ENCODE measurements around the gene FAM169A.
"Not testable (repeated sequence)": the region's sequence is repeated elsewhere in the genome, so short reads cannot be mapped to it uniquely, and the experiment has no call there.

The FAM169A gene

DNA sequence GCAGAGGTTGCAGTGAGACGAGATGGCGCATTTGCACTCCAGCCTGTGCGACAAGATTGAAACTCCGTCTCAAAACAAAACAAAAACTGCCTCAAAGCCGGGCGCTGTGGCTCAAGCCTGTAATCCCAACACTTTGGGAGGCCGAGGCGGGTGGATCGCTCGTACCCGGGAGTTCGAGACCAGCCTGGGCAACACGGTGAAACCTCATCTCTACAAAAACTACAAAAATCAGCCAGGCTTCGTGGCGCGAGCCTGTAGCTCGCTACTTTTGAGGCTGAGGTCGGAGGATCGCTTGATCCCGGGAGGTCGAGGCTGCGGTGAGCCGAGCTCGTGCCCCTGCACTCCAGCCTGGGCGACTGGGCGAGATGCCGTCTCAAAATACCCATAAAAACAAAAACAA lies 100.3 kb downstream of the FAM169A start:
- DNase-seq (ENCODE audit: insufficient read length, low spot score) (no peak), FAIRE-seq (no peak)
- TF ChIP-seq, protein P1, sequence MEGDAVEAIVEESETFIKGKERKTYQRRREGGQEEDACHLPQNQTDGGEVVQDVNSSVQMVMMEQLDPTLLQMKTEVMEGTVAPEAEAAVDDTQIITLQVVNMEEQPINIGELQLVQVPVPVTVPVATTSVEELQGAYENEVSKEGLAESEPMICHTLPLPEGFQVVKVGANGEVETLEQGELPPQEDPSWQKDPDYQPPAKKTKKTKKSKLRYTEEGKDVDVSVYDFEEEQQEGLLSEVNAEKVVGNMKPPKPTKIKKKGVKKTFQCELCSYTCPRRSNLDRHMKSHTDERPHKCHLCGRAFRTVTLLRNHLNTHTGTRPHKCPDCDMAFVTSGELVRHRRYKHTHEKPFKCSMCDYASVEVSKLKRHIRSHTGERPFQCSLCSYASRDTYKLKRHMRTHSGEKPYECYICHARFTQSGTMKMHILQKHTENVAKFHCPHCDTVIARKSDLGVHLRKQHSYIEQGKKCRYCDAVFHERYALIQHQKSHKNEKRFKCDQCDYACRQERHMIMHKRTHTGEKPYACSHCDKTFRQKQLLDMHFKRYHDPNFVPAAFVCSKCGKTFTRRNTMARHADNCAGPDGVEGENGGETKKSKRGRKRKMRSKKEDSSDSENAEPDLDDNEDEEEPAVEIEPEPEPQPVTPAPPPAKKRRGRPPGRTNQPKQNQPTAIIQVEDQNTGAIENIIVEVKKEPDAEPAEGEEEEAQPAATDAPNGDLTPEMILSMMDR (IDR thresholded peaks at IDR 0.05; ENCODE audit: insufficient read depth, missing control alignments): no peak

DNA sequence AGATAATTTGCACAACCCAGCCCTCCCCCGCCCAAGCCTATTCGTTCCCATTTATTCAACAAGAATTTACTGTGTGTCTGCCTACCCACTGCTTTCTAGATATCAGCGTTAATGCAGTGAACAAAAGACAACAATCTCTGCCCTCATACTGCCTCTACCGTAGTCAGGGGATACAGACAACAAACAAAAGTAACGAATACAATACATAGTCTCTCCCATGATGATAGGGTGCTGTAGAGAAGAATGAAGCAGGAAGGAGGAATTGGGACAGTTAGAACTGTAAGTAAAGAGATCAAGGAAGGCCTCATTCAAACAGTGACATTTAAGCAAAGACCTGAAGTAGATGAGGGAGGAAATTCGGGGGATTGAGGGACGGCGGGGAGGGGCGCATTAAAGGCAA lies 101.0 kb downstream of the FAM169A start:
- TF ChIP-seq, protein P1 (IDR thresholded peaks at IDR 0.05; ENCODE audit: insufficient read depth, missing control alignments): no peak
- DNase-seq (ENCODE audit: insufficient read length, low spot score) (no peak), FAIRE-seq (no peak)

DNA sequence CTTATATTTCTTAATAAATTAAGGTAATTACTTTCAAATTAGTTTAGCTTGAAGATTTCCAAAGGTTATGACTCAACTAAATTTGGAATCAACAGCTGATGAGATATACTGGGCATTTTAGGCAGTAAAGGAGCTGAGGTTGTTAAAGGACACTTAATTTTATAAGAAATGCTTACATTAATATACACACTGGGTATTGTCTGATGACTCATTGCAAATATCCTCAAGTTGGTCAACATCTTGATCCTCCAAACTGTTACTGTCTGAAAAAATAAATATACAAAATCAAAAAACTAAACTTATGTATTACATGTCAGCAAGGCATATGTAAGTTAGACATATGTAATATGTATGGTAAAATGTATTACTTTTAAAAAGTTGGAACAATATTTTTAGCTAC lies 102.7 kb downstream of the FAM169A start:
- FAIRE-seq (no peak), DNase-seq (ENCODE audit: insufficient read length, low spot score) (no peak)
- TF ChIP-seq, protein P1 (IDR thresholded peaks at IDR 0.05; ENCODE audit: insufficient read depth, missing control alignments): no peak

DNA sequence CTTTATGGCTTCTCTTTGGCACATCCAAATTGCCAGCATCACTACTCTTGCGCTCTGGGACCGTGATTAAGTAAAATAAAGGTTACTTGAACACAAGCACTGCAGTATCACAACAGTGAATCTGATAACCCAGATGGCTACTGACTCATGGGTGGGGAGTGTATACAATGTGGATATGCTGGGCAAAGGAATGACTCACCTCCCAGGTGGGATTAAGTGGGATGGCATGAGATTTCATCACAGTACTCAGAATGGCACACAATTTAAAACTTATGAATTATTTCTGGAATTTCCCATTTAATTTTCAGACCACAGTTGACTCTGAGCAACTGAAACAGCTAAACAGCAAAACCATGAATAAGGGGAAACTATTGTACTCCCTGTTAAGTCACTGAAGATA lies 103.6 kb downstream of the FAM169A start:
- TF ChIP-seq, protein P1 (IDR thresholded peaks at IDR 0.05; ENCODE audit: insufficient read depth, missing control alignments): no peak
- no peak for FAIRE-seq
- DNase-seq (ENCODE audit: insufficient read length, low spot score): no peak

DNA sequence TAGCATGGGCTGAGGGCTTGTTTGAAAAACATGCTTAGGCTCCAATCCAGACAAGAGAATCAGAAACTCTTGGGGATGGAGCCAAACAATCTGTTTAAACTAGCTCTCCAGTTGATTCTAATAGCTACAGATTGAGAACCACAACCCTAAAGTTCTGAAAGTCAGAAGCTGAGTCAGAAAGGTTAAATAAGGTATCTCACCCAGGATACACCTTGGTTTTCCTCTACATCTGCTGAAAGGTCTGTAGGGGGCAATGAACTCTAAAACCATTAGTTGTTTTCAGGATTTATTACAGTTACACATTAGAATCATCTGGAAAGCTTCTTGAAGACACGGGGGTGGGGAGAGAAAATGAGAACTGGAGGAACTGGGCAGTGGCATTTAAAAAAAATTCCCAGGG lies 104.9 kb downstream of the FAM169A start:
- FAIRE-seq: no peak

DNA sequence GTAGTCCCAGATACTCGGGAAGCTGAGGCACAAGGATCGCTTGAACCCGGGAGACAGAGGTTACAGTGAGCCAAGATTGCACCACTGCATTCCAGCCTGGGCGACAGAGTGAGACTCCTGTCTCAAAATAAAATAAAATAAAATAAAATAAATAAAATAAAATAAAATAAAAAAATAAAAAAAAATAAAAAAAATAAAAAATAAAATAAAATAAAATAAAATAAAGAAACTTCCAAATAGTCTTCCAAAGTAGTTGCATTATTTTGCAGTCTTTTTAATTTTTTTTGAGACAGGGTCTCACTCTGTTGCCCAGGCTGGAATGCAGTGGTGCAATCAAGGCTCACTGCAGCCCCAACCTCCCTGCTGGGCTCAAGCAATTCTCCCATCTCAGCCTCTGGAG lies 117.4 kb downstream of the FAM169A start:
- not testable (repeated sequence) for DNase-seq (ENCODE audit: insufficient read length, low spot score); FAIRE-seq

More for the DNA sequence above, 104.9 kb downstream of the FAM169A start:
- DNase-seq (ENCODE audit: insufficient read length, low spot score): no peak
- TF ChIP-seq, protein P1 (IDR thresholded peaks at IDR 0.05; ENCODE audit: insufficient read depth, missing control alignments): no peak

DNA sequence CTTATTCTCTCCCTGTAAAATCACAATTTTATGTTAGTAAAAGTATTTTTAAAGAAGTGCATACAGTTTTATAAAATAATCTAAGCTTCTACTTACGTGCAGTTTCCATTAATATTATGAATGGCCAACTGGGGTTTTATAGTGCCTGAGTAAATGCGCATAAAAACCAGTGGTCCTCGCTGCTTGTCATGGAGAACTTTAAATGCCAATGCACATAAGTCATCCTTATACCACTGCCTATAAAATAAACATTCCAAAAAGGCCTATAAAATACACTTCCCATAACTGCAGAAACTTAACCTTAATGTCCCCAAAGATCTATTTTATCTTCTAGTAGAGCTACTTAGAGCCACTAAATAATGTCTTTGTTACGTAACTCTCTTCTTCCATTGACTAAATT lies 127.8 kb downstream of the FAM169A start:
- TF ChIP-seq, protein P1 (IDR thresholded peaks at IDR 0.05; ENCODE audit: insufficient read depth, missing control alignments): no peak
- DNase-seq (ENCODE audit: insufficient read length, low spot score) (no peak), FAIRE-seq (no peak)

DNA sequence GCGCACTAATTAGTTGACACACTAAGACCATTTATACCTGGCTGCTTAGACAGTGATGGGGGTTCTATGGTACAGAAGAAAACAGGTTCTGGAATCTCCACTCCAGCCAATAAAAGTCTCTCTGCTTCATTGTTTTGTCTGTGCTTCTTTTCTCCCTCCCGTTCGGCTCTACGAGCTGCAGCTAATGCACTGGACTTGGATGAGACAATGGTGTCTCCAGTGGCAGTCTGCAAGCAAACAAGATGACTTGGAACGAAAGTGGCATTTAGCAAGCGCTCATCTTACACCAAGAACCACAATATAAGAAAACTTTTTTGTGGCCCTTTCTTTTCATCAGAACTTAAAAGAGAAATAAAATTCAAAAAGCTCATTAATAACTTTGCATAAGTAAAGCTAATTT lies 129.4 kb downstream of the FAM169A start:
- TF ChIP-seq, protein P1 (IDR thresholded peaks at IDR 0.05; ENCODE audit: insufficient read depth, missing control alignments): no peak
- DNase-seq (ENCODE audit: insufficient read length, low spot score) (no peak), FAIRE-seq (no peak)

Data from D721Med (cell line).